Activated CD8-positive, alpha-beta memory T cell treated with anti-CD3 and anti-CD28 coated beads, Interleukin-2, amount 50 U/mL, for 24 hours (primary cell): ENCODE data around the gene HBEGF.
"Not testable (repeated sequence)": the region's sequence is repeated elsewhere in the genome, so short reads cannot be mapped to it uniquely, and the experiment has no call there.

ENCODE experiments used
- DNase-seq: peaks from one replicate; pipeline ENCODE4 v3.0.0-alpha.2; 2020; ENCODE audit errors: extremely low read depth

Gene HBEGF

DNA sequence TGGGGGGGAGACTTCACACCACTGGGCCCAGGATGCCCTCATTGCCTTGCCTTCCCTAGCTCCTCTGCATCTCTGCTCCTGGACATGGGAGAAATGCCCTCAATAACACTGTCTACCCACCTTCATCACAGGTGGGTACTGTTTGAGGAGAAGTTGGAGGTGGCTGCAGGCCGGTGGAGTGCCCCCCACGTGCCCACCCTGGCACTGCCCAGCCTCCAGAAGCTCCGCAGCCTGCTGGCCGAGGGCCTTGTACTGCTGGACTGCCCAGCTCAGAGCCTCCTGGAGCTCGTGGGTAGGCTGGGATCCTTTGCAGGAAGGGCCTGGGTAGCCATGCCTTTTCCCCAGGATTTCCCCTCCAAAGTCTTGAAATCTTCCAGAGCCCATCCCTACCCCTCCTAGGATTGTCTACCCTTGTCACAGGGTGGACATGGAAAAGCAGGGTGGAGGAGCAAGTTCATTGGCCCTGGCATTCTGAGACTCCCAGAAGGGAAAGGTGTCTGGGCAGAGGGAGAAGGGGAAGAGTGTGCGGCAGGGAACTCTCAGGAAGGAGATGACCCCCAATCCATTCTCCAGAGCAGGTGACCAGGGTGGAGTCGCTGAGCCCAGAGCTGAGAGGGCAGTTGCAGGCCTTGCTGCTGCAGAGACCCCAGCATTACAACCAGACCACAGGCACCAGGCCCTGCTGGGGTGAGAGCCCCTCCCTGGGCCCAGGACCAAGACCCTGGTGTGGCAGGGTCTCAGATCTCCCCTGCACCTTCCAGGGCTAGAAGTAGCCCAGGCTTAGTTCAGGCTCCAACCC is 14.5 kb upstream of the HBEGF start:
- DNase-seq: no peak

DNA sequence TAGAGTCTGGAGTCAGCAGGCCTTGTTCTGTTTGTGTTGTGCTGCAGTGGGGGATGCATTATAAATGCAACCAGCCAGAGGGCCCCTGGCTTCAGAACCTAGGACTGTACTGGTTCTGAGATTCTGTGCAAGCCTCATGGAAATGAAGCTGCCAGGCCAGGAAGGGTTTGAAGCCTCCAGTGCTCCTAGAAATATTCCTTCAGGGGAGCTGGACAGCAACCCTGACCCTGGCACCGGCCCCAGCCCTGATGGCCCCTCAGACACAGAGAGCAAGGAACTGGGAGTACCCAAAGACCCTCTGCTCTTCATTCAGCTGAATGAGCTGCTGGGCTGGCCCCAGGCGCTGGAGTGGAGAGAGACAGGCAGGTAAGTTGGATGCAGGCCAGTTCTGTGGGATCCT is 13.7 kb upstream of the HBEGF start, which contains the start of gene SLC4A9:
Gene SLC4A9, plus strand, starts transcription at position 94 of the 400 bp plus-strand sequence. Its CDS starts 43 bp downstream, at position 137.
- DNase-seq: no peak

DNA sequence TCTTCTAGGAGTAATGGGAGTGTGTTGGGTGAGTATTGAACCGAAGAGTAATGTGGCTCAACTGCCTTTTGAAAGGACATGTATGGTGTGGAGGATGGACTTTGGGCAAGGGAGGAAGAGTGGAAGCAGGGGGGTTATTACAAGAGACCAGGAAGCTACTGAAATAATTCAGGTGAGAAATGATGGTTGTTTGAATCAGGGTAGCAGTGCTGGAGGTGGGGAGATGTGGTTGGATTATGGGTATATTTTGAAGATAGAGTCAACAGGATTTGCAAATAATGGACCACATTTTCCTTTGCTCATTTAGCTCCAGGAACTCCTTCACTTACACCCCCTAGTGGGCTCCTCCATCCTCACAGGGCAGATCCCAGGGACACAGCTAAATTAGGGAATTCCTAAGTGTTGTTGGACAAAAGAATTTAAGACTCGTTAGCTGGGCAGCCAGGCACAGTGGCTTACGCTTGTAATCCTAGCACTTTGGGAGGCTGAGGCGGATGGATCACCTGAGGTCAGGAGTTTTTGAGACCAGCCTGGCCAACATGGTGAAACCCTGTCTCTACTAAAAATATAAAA is 12.4 kb upstream of the HBEGF start:
- no peak for DNase-seq

DNA sequence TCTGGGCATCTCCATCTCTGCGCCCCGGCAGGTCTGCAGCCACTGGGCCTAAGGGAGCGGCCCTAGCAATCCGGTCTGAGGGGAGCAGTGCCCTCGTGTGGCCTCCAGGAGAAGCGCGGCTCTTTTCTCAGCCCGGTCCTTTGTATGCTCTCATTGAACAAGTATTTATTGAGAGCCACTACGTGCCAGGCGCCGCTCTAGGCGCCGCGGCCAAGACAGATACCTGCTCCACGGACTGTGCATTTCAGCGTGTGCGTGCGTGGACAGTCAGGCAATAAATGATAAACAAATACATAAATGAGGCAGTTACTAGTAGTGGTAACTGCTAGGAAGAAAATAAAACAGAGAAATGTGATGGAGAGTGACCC is 11.3 kb upstream of the HBEGF start:
- DNase-seq: peak; percentile 42

DNA sequence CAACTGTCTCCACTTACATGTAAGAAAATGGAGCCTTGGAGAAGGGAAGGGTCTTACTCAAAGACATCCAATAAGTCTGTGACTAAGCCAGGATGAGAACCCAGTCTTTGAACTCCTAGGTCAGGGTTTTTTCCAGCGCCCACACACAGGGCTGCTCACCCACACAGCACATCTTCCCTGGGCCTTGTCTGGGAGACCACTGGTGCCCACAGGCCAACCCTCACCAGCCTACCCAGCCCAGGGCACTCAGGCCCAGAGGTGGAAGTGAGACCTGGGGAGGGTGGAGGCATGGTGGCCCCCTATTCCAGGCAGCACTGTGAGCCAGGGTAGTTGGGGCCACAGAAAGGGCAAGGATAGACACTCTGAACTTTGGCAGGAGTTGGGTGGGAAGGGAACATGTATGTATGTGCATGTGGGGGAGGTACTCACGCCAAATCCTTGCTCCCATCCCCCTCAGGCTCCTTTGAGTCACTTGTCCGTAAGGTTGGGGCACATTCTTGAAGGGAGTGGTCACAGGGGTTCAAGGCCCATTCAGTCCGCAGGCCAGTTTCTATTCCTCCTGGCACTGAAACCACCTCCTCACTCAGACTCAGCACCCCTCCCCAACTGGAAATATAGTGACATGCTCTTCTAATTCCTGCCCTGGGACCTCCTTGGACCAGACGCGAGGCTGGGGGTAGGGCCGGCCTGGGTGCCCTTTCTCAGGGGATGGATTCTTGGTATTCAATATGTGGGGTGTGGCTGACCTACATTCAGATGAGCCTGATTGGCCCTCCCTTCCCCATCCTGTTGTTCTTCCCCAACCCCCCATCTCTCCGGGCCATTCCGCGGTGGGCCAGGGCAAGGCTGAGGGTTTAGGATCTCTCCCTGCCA is 10.7 kb upstream of the HBEGF start:
- DNase-seq: no peak

DNA sequence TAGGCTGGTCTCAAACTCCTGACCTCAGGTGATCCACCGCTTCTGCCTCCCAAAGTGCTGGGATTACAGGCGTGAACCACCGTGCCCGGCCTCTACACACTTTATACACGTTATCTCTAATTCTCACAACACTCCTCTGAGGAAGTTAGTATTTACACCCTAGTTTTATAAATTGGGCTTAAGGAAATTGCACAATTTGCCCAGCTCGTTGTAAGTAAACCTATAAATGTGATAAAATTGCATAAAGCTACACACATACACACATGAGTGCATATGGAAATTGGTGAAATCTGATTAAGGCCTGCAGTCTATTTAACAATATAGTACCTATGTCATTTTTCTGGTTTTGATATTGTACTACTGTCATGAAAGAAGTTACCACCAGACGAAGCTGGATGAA is 9.1 kb upstream of the HBEGF start:
- no peak for DNase-seq

DNA sequence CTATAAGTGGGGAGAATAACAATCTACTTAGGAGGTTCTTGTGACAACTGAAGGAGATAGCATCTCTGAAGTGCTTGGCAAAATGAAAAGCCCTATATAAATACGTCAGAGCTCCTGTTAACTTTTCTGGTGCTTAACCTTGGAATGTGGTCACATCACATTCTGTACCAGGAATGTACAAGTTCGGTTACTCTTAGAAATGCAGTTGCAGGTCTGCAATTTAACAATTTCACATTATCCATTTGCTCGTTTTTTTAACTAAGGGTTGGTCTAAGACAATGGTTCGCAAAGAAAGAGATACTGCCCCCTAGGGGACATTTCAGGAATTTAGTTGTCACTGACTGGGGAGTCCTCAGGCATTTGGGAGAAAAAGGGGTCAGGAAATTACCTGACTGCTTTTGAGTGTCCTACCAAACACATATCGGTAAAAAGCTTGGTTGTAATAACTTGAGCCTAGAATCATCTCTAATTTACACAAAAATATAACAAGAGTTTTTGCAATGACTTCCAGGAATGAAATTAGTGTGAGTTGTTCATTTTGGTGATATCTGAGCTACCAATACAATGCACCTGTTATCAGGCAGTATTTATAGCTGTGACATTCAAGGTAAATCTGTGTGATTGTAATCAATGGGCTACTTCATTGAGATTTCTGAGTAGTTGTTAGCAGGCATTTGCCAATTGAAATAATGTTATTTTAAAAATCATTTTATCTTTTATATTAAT is 5.4 kb upstream of the HBEGF start:
- DNase-seq: peak; percentile 20

DNA sequence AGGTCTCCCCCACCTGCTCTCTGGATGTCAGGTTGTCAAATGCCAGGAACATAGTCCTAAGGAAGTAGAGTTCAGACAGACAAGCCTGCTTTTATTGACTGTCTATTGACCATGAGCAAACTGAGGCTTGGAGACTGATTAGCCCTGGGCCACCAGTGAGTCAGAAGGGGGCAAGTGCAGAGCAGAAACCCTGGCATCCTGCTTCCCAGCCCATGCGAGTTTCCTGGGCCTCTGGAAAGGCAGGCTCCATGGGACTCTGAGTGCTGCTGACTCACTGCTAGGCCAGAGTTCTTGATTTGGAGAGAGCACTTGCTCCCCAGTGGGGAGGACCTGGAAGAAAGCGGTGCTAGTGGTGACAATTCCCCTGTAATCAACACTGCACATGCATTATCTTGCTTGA is 2.8 kb upstream of the HBEGF start:
- DNase-seq: no peak

DNA sequence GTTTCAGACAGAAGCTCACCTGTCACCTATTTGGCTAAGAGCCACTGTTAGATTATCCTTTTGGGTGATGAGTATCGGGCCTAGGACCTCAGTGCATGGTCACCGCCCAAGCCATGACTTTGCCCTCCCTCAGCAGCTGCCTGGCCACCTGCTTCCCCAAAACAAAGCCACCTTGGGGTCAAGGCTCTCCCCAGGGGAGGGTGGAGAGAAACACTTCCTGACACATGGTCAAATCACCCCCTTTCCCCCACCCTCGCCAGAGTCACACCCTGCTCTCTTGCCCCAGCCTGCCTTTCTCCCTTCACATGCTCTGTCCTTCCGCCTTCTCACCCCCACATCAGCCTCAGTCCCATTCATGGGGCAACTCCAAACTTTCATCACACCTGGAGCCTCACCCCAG is 1.7 kb upstream of the HBEGF start:
- no peak for DNase-seq

DNA sequence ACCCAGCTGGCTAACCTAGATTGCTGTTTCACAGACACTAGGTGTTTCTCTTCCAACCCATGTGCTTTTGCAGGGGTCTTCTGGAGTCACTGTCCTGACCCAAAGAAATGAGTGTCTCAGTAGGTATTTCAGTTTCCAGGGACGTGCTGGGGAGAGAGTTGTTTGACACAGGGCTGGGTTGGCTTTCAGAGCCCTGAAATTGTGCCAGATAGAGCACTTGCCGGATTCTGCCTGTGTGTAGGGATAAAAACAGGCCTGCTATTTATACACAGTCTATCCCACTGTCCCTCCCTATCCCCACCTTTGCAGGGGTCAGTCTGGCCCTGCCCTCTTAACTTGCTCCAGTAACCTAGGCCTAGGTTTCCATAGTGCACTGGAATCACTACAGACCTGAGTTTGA is 957 bp upstream of the HBEGF start:
- no peak for DNase-seq

DNA sequence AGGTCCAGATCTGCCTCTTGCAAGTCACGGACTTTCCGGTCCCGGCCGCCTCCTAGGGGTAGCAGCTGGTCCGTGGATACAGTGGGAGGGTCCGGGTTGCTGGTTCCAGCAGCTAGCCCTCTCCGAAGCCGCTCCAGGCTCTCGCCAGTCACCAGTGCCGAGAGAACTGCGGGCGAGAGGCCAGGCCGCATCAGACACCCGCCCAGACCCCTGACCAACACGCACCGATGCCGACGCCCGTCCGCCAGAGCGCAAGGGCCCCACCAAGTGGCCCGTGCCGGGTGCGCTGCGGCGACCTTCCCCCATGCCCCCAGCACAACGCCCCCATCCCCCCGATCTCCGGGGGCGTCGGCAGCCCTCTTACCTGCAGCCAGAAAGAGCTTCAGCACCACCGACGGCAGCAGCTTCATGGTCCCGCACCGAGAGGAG is 470 bp downstream of the HBEGF start:
- DNase-seq: no peak

DNA sequence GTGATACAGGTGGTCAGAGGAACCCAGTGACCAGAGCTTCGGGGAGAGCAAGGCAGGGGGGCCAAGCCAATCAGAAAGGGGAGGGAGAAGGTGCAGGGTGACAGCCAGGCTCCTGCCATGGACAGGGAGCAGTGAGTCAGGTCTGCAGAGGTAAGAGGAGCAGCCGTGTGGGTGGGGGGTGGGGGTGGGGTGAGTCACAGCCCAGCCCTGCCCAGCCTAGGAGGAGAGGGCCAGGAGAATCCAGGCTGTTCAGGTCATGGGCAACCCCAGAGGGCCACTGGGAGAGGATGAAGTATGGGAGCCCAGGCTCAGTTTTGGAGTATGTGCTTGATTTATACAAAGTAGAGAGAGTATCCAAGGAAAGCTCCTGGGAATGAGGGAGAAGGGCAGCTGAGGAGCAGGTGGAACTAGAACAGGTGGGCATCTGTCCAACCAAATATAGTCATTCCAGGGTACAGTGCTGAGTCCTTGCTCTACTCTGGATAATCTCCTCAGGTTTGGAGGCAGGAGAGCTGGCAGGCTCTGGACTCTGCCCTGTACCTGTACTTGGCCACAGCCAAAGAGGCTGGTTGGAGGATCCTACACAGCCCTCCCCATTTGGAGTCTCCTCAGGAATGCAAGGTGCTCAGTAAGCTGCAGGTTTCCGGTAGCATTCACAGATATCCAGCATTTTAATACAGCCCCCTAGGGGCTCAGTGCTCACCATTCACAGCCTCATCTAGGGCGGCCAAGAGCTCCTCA is 1.6 kb downstream of the HBEGF start:
- DNase-seq: no peak

DNA sequence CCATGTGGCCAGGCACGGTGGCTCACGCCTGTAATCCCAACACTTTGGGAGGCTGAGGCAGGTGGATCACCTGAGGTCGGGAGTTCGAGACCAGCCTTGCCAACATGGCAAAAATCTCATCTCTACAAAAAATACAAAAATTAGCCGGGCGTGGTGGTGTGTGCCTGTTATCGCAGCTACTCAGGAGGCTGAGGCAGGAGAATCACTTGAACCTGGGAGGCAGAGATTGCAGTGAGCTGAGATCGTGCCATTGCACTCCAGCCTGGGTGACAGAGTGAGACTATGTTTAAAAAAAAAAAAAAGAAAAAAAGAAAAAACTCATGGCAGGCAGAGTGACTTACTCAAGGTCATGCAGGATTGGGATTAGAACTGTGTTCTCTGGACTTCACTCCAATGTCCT is 2.6 kb downstream of the HBEGF start:
- DNase-seq: not testable (repeated sequence)

DNA sequence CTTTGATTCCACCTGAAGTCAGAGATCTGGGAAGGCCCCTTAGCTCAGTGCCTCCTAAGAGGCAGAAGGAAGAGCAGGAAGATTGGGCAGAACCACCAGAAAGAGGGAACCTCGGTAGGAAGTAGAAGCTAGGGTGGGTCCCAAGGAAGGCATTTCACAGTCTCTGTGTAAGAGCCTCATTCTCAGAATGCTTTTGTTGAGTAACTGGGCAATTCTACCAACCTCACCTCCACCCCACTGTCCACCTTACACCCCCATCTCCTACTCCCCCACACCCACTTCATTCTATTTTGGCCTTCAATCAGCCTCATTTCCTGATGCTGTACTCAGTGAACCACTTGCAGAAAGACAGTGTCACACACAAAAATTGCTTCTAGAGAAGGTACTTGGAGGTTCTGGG is 3.5 kb downstream of the HBEGF start:
- DNase-seq: no peak

DNA sequence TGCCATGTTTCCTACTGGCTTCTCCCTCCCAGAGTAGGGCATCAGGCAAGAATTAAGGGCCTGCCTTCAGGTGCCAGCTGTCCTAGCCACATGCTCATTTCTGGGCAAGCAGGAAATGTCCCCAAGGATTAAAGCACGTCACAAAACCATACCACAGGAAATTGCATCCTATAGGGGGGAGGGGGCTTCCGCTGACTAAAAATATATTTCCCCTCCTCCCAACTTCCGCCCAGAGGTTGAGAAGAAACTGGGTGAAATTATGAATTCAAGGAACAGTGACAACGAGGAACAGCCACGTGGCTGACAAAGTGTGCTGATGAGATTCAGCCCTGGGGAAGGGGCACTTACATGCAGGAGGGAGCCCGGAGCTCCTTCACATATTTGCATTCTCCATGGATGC is 4.1 kb downstream of the HBEGF start:
- no peak for DNase-seq

DNA sequence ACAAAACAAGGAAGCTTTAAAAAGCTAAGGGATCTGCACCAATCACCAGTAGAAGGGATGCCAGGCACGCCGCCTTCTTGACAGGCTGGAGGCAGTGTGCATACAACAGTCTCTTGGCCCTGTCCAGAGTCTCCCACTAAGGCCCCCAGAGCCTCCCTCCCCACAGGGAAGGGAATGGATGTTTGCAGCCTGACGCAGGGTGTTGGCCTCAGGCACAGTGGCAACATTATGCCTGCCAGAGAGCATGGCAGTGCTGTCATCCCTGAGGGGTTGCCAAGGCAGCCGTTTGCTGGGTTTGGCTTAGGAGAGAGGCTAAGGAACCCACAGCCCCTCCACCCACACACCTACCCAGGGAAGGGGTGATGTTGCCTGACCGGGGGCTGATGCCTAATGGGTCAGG is 4.8 kb downstream of the HBEGF start:
- no peak for DNase-seq

DNA sequence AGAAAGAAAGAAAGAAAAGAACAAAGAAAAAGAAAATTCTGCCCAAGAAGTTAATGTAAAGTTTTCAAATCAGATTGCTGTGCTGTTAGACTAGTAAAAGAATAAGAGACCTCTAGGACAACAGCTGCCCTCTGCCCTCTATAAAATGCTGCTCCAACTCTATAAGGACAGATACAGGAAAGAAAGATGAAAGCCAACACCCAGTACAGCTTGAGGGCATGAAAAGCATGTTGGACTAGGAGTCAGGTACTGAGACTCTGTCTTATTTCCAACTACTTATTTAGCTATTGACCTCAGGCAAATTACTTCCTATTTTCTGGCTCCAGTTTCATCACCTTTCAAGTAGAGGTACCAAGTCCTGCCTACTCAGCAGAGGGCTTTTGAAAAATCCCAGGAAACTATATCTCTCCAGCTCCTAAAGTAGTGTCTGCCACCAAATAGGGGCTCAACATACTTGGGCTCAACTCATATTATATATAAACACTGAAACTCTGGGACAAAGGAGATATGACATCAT is 5.7 kb downstream of the HBEGF start:
- no peak for DNase-seq

DNA sequence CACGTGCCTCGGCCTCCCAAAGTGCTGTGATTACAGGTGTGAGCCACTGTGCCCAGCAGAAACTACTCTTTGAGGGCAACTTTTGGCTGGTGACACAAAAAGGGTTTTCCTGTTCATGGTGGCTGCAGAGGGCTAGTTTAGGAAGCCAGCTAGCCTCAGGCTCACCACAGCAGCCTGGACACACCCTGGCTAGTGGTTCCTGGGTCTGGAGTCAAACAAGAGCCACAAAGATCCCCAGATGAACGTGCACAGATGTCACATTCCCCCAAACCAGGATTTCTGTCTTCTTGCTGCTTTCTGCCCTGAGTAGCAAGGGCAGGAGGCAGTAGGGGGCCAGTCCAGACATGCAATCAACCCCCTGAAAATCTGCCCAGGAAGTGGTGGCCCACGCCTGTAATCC is 6.8 kb downstream of the HBEGF start:
- DNase-seq: no peak

DNA sequence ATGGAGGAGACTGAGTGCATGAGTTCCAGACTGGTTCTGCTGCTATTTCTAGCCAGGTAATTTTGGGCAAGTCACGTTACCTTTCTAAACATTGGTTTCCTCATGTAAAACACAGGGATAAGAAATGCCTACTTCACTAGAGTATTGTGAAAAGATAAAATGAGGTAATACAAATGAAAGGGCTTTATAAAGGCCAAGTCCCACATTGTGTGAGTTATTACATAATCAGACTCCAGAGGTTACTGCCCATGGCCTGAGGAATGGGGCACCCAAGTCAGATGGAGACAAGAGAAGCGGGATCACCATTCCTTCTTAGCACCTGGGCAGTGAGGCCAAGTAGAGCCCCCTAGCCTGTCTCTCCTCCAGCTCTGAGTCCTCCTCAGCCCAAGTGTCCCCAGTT is 7.5 kb downstream of the HBEGF start:
- no peak for DNase-seq

DNA sequence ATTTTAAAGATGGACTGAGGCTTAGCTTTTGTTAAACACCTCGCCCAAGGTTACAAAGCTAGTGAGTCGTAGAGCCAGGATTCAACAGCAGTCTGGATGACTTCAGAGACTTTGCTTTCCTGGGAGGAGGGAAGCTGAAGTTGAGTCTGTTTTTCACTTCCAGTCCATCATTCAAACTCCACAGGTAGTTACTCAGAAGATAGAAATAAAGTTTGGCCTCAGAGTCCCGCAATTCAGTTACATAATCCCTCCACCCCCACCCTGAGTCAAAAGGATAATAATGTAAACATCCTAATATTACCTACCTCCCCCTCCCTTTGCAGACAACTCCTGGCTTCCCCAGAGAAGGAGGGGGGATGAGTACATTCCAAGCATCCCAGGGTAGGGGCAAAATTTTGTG is 8.1 kb downstream of the HBEGF start:
- DNase-seq: no peak

DNA sequence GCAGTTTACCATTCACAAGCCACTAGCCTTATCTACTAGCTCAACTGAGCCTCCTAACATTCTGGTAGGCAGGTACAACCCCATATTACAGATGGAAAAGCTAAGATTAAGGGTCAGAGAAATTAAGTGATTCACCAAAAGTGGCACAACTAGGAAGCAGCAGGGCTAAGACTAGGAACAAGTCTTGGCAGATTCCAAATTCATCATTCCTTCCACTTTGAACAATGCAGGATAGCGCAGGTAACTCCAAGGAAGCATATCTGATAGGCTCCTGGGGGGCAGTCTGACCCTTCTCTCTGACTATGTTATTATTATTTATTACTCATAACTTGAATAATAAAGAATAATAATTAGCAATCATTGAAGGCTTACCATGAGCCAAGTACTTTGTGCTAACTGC is 8.5 kb downstream of the HBEGF start:
- DNase-seq: no peak
